Neural progenitor cell (in vitro differentiated cells): ENCODE measurements around the gene ST6GALNAC2. TPM values are rescaled to one million over a fixed set of nuclear protein-coding genes. Genes with fewer than 3 reads are reported as not detected.

Experiments
- DNase-seq: peaks from one replicate; pipeline ENCODE4 v3.0.0-alpha.2; 2016; ENCODE audit warnings: low spot score
- H2AFZ ChIP-seq: fragments of 200-600 bp; sonication (generic); replicated peaks from 2 replicates; pipeline ENCODE4 v1.6.1; 2016; ENCODE audit warnings: antibody characterized with exemption
- H3F3A ChIP-seq: fragments of 200-600 bp; sonication (generic); 2 replicates; pipeline ENCODE4 v1.6.1; 2016; ENCODE audit warnings: antibody characterized with exemption, low read depth
- H3K27ac ChIP-seq: fragments of 200-600 bp; sonication (generic); 2 replicates; pipeline ENCODE4 v1.5.1; 2016; ENCODE audit warnings: mild to moderate bottlenecking
- H3K27me3 ChIP-seq: fragments of 200-600 bp; sonication (generic); 2 replicates; pipeline ENCODE4 v1.6.1; 2016; ENCODE audit warnings: mild to moderate bottlenecking, moderate library complexity
- H3K36me3 ChIP-seq: fragments of 200-600 bp; sonication (generic); 2 replicates; pipeline ENCODE4 v1.5.1; 2016
- H3K4me1 ChIP-seq: fragments of 200-600 bp; sonication (generic); 2 replicates; pipeline ENCODE4 v1.6.1; 2016; ENCODE audit warnings: mixed run types
- H3K4me2 ChIP-seq: fragments of 200-600 bp; sonication (generic); 2 replicates; pipeline ENCODE4 v1.6.1; 2016
- H3K4me3 ChIP-seq: fragments of 200-600 bp; sonication (generic); 2 replicates; pipeline ENCODE4 v1.5.1; 2016
- H3K79me2 ChIP-seq: fragments of 200-600 bp; sonication (generic); 2 replicates; pipeline ENCODE4 v1.6.1; 2016; ENCODE audit warnings: low read depth
- H3K9ac ChIP-seq: fragments of 200-600 bp; sonication (generic); 2 replicates; pipeline ENCODE4 v1.6.1; 2016
- H3K9me3 ChIP-seq: fragments of 200-600 bp; sonication (generic); 2 replicates; pipeline ENCODE4 v1.5.1; 2016; ENCODE audit warnings: low read depth
- H4K20me1 ChIP-seq: fragments of 200-600 bp; sonication (generic); 2 replicates; pipeline ENCODE4 v1.6.1; 2016; ENCODE audit warnings: low read depth
- H3K27ac Mint-ChIP-seq: 3 replicates; pipeline ENCODE4 v1.8.0; 2021; ENCODE audit warnings: mixed read lengths
- H3K27me3 Mint-ChIP-seq: 2 replicates; pipeline ENCODE4 v1.8.0; 2022; ENCODE audit warnings: low read depth, mild to moderate bottlenecking, inconsistent platforms, moderate library complexity, mixed read lengths; ENCODE audit not compliant: insufficient read depth
- H3K36me3 Mint-ChIP-seq: 3 replicates; pipeline ENCODE4 v1.8.0; 2021; ENCODE audit warnings: mixed read lengths
- H3K4me1 Mint-ChIP-seq: 3 replicates; pipeline ENCODE4 v1.8.0; 2021; ENCODE audit warnings: mixed read lengths
- H3K4me3 Mint-ChIP-seq: 3 replicates; pipeline ENCODE4 v1.8.0; 2021; ENCODE audit warnings: mild to moderate bottlenecking, moderate library complexity, mixed read lengths
- H3K9me3 Mint-ChIP-seq: 3 replicates; pipeline ENCODE4 v1.8.0; 2020; ENCODE audit warnings: mixed read lengths
- CTCF ChIP-seq: fragments of 200-600 bp; sonication (generic); IDR thresholded peaks from 2 replicates; pipeline ENCODE4 v1.5.1; 2017; ENCODE audit warnings: antibody characterized with exemption, mild to moderate bottlenecking
- EZH2 ChIP-seq: fragments of 200-600 bp; sonication (generic); IDR thresholded peaks from 2 replicates; pipeline ENCODE4 v1.6.1; 2017; ENCODE audit warnings: antibody characterized with exemption, mild to moderate bottlenecking, moderate library complexity
- EZH2phosphoT487 ChIP-seq: fragments of 200-600 bp; sonication (generic); IDR thresholded peaks from 2 replicates; pipeline ENCODE4 v1.6.1; 2017; ENCODE audit warnings: antibody characterized with exemption
- total RNA-seq: library from RNA; depleted of rRNA; stranded (reverse); fragments of >200 nt; gene quantifications from 2 replicates; pipeline ENCODE4 v1.2.3, GENCODE V29; 2015; ENCODE audit warnings: low replicate concordance

ST6GALNAC2 gene
- total RNA-seq, 1 donor from 2014 or later: not detected

- DNase-seq: no peak
- no peak for TF ChIP-seq EZH2
- no peak for TF ChIP-seq EZH2phosphoT487
- no peak for TF ChIP-seq CTCF
- Histone ChIP-seq H3K9ac (no peak overlapping the region), H3K4me3 (no peak overlapping the region), H3K4me1 (peaks cover 4% of the 10 kb centered on the region), H3K36me3 (no peaks in the 10 kb centered on the region), H3K79me2 (no peaks in the 10 kb centered on the region), H3K9me3 (no peaks in the 10 kb centered on the region), H3K27ac (no peak overlapping the region), H3K4me2 (no peak overlapping the region), H4K20me1 (no peaks in the 10 kb centered on the region), H3K27me3 (no peaks in the 10 kb centered on the region), H2AFZ (no peak overlapping the region), H3F3A (no peaks in the 10 kb centered on the region)
- Mint-ChIP-seq H3K27ac (no peak overlapping the region), H3K4me1 (peaks cover 39% of the 10 kb centered on the region), H3K27me3 (peaks cover 6% of the 10 kb centered on the region), H3K36me3 (no peaks in the 10 kb centered on the region), H3K4me3 (no peak overlapping the region), H3K9me3 (no peaks in the 10 kb centered on the region)
These were observed 46.3 kb upstream of the ST6GALNAC2 start for GRCh38 chr17:76631821-76632565.

- Histone ChIP-seq H3K9me3 (no peaks in the 10 kb centered on the region), H3F3A (no peaks in the 10 kb centered on the region), H2AFZ (no peak overlapping the region), H3K27ac (no peak overlapping the region), H3K4me3 (no peak overlapping the region), H3K4me1 (peaks cover 4% of the 10 kb centered on the region), H3K79me2 (no peaks in the 10 kb centered on the region), H3K9ac (no peak overlapping the region), H3K4me2 (no peak overlapping the region), H4K20me1 (no peaks in the 10 kb centered on the region), H3K36me3 (no peaks in the 10 kb centered on the region), H3K27me3 (peaks cover 5% of the 10 kb centered on the region)
- no peaks in the 10 kb centered on the region for H3K9me3 Mint-ChIP-seq
- H3K36me3 Mint-ChIP-seq: no peaks in the 10 kb centered on the region
- H3K27me3 Mint-ChIP-seq: peaks cover 9% of the 10 kb centered on the region
- DNase-seq: no peak
- H3K4me1 Mint-ChIP-seq: peaks cover 32% of the 10 kb centered on the region
- no peak overlapping the region for H3K27ac Mint-ChIP-seq
- no peak overlapping the region for H3K4me3 Mint-ChIP-seq
- no peak for TF ChIP-seq EZH2phosphoT487
- TF ChIP-seq EZH2: no peak
- TF ChIP-seq CTCF: no peak
These were observed 44.5 kb upstream of the ST6GALNAC2 start for GRCh38 chr17:76630151-76630550.

- Histone ChIP-seq H3K4me3 (no peak overlapping the region), H3K4me1 (peaks cover 4% of the 10 kb centered on the region), H3F3A (peaks cover 4% of the 10 kb centered on the region), H3K4me2 (no peak overlapping the region), H3K27ac (no peak overlapping the region), H3K79me2 (no peaks in the 10 kb centered on the region), H3K36me3 (no peaks in the 10 kb centered on the region), H3K27me3 (peaks cover 27% of the 10 kb centered on the region), H4K20me1 (no peaks in the 10 kb centered on the region), H3K9me3 (no peaks in the 10 kb centered on the region), H3K9ac (no peak overlapping the region), H2AFZ (no peak overlapping the region)
- Mint-ChIP-seq H3K4me1 (peaks cover 26% of the 10 kb centered on the region), H3K27ac (no peak overlapping the region), H3K4me3 (no peak overlapping the region), H3K36me3 (no peaks in the 10 kb centered on the region), H3K27me3 (peaks cover 9% of the 10 kb centered on the region), H3K9me3 (no peaks in the 10 kb centered on the region)
- DNase-seq: no peak
- TF ChIP-seq EZH2: no peak
- TF ChIP-seq EZH2phosphoT487: no peak
- TF ChIP-seq CTCF: no peak
These were observed 41.9 kb upstream of the ST6GALNAC2 start for GRCh38 chr17:76627510-76627909.
